H1 (cell line): ENCODE results near the gene GALNT9. TPM values are rescaled to one million over a fixed set of nuclear protein-coding genes. Genes with fewer than 3 reads are reported as not detected.

ENCODE experiments used
- CTCF ChIA-PET: fragments of 300-600 bp; sonication (Branson Sonifier 250); formaldehyde crosslinking; loops from one replicate; lab custom pipeline; 2021; ENCODE audit not compliant: partially characterized antibody; lab: Charles Lee
- POLR2A ChIA-PET: fragments of 300-600 bp; sonication (Branson Sonifier 250); formaldehyde crosslinking; loops from one replicate; lab custom pipeline; 2021; ENCODE audit warnings: inconsistent platforms; ENCODE audit not compliant: partially characterized antibody; lab: Charles Lee
- DNase-seq, 2 experiments: peaks; one replicate each; pipeline versions ENCODE4 v3.0.0 to v3.0.0-alpha.2; 2010 to 2022; ENCODE audit warnings: low spot score in 2 of 2, low read depth in 1 of 2, mixed read lengths in 1 of 2
- FAIRE-seq: peaks from 2 replicates; lab custom pipeline; 2011; peaks lifted over from hg19 to GRCh38; lab: Jason Lieb, UNC
- H2AFZ ChIP-seq: 2 replicates; pipeline ENCODE4 v1.8.1; 2012; ENCODE audit warnings: low read length, inconsistent platforms
- H2AK5ac ChIP-seq: 2 replicates; pipeline ENCODE4 v1.6.1; 2013; ENCODE audit warnings: low read depth, low read length
- H2BK120ac ChIP-seq: replicated peaks from 2 replicates; pipeline ENCODE3; 2013; ENCODE audit warnings: low read depth, low read length, inconsistent platforms
- H2BK12ac ChIP-seq: 2 replicates; pipeline ENCODE4 v1.6.1; 2013; ENCODE audit warnings: low read depth, low read length
- H2BK15ac ChIP-seq: 2 replicates; pipeline ENCODE4 v1.6.1; 2013; ENCODE audit warnings: low read length
- H2BK20ac ChIP-seq: 2 replicates; pipeline ENCODE4 v1.6.1; 2013; ENCODE audit warnings: low read length
- H2BK5ac ChIP-seq: 2 replicates; pipeline ENCODE4 v1.6.1; 2013; ENCODE audit warnings: low read depth, low read length
- H3K14ac ChIP-seq: 2 replicates; pipeline ENCODE4 v1.6.1; 2013; ENCODE audit warnings: inconsistent platforms; ENCODE audit not compliant: insufficient read length
- H3K18ac ChIP-seq: 2 replicates; pipeline ENCODE4 v1.6.1; 2013; ENCODE audit warnings: low read length; ENCODE audit errors: extremely low read depth
- H3K23ac ChIP-seq: 2 replicates; pipeline ENCODE4 v1.6.1; 2013; ENCODE audit warnings: inconsistent platforms; ENCODE audit not compliant: insufficient read length
- H3K23me2 ChIP-seq: 2 replicates; pipeline ENCODE4 v1.6.1; 2013; ENCODE audit warnings: low read depth, low read length
- H3K27ac ChIP-seq: 2 replicates; pipeline ENCODE4 v1.6.1; 2011; ENCODE audit warnings: low read depth, low read length, inconsistent platforms
- H3K27me3 ChIP-seq, 4 experiments: replicated peaks in 1 of 4; 1 replicate in 1 of 4; 2 replicates in 3 of 4; pipeline versions ENCODE4 v1.6.1 to v1.8.1; 2011 to 2013; ENCODE audit warnings: low read length in 3 of 4, mild to moderate bottlenecking in 3 of 4, inconsistent platforms in 2 of 4, mixed read lengths in 2 of 4, moderate library complexity in 1 of 4; ENCODE audit not compliant: control insufficient read depth in 3 of 4, insufficient read depth in 3 of 4; ENCODE audit errors: extremely low read depth in 1 of 4
- H3K36me3 ChIP-seq, 4 experiments: 2 replicates each; pipeline versions ENCODE4 v1.6.1 to v1.8.1; 2011 to 2013; ENCODE audit warnings: mild to moderate bottlenecking in 4 of 4, low read length in 3 of 4, moderate library complexity in 2 of 4, control low read depth in 1 of 4, inconsistent platforms in 1 of 4; ENCODE audit not compliant: insufficient read depth in 4 of 4, control insufficient read depth in 2 of 4
- H3K4ac ChIP-seq: replicated peaks from 2 replicates; pipeline ENCODE3; 2013; ENCODE audit warnings: low read length, low read depth, mixed read lengths, inconsistent platforms; ENCODE audit not compliant: insufficient read length
- H3K4me1 ChIP-seq, 4 experiments: replicated peaks in 1 of 4; 1 replicate in 1 of 4; 2 replicates in 3 of 4; pipeline versions ENCODE4 v1.6.1 to v1.8.1; 2011 to 2013; ENCODE audit warnings: low read length in 3 of 4, inconsistent platforms in 2 of 4, mixed read lengths in 1 of 4; ENCODE audit not compliant: insufficient read depth in 4 of 4, control insufficient read depth in 3 of 4
- H3K4me2 ChIP-seq, 2 experiments: 2 replicates each; pipeline versions ENCODE4 v1.6.1 to v1.8.1; 2011 to 2013; ENCODE audit warnings: low read depth in 2 of 2, low read length in 2 of 2, control low read depth in 1 of 2, inconsistent platforms in 1 of 2, mild to moderate bottlenecking in 1 of 2; ENCODE audit not compliant: insufficient read depth in 1 of 2
- H3K4me3 ChIP-seq, 4 experiments: fragments of 200-600, 300-600 bp in 1 of 4; sonication (generic), shearing (Covaris generic), sonication (Bioruptor Twin) in 1 of 4; 2 replicates each; pipeline versions ENCODE4 v1.5.1 to v1.8.1; 2011 to 2016; ENCODE audit warnings: low read length in 4 of 4, low read depth in 3 of 4, control low read depth in 2 of 4, inconsistent platforms in 2 of 4, mild to moderate bottlenecking in 2 of 4, mixed read lengths in 1 of 4, moderate library complexity in 1 of 4; ENCODE audit not compliant: insufficient read depth in 2 of 4; ENCODE audit errors: extremely low read depth in 1 of 4
- H3K56ac ChIP-seq: replicated peaks from 2 replicates; pipeline ENCODE3; 2013; ENCODE audit warnings: low read depth, mild to moderate bottlenecking, mixed read lengths, low read length, inconsistent platforms; ENCODE audit not compliant: insufficient read length
- H3K79me1 ChIP-seq: 2 replicates; pipeline ENCODE4 v1.6.1; 2013; ENCODE audit warnings: low read depth, low read length, control low read depth
- H3K79me2 ChIP-seq, 2 experiments: 2 replicates each; pipeline versions ENCODE4 v1.6.1 to v1.8.1; 2012 to 2013; ENCODE audit warnings: low read length in 2 of 2, mild to moderate bottlenecking in 2 of 2, inconsistent platforms in 1 of 2; ENCODE audit not compliant: insufficient read depth in 2 of 2, control insufficient read depth in 1 of 2
- H3K9ac ChIP-seq, 4 experiments: replicated peaks in 1 of 4; 1 replicate in 1 of 4; 2 replicates in 3 of 4; pipeline versions ENCODE4 v1.6.1 to v1.8.1; 2011 to 2013; ENCODE audit warnings: low read depth in 3 of 4, low read length in 3 of 4, control low read depth in 2 of 4, mild to moderate bottlenecking in 2 of 4, moderate library complexity in 2 of 4, inconsistent platforms in 1 of 4; ENCODE audit errors: extremely low read depth in 1 of 4
- H3K9me3 ChIP-seq, 2 experiments: 2 replicates each; pipeline versions ENCODE4 v1.6.1 to v1.8.1; 2012 to 2013; ENCODE audit warnings: mild to moderate bottlenecking in 2 of 2, moderate library complexity in 2 of 2, control low read depth in 1 of 2, inconsistent platforms in 1 of 2, low read depth in 1 of 2, low read length in 1 of 2, mixed read lengths in 1 of 2; ENCODE audit not compliant: insufficient read depth in 2 of 2
- H4K20me1 ChIP-seq, 2 experiments: replicated peaks in 1 of 2; 2 replicates each; pipeline versions ENCODE3 to v1.8.1; 2011 to 2013; ENCODE audit warnings: inconsistent platforms in 2 of 2, low read length in 2 of 2, mild to moderate bottlenecking in 1 of 2; ENCODE audit not compliant: insufficient read depth in 2 of 2, control insufficient read depth in 1 of 2
- H4K5ac ChIP-seq: 2 replicates; pipeline ENCODE4 v1.6.1; 2013; ENCODE audit warnings: low read length, low read depth, mixed read lengths, inconsistent platforms; ENCODE audit not compliant: insufficient read length
- H4K8ac ChIP-seq: 2 replicates; pipeline ENCODE4 v1.8.0; 2013; ENCODE audit warnings: mild to moderate bottlenecking, moderate library complexity, low read length, inconsistent platforms; ENCODE audit not compliant: insufficient read depth; ENCODE audit errors: extremely low read depth
- H4K91ac ChIP-seq: replicated peaks from 2 replicates; pipeline ENCODE3; 2013; ENCODE audit warnings: low read length, mixed read lengths, inconsistent platforms; ENCODE audit not compliant: insufficient read length
- CHD2 ChIP-seq: IDR thresholded peaks from 2 replicates; pipeline ENCODE4 v1.6.1; 2012; ENCODE audit warnings: low read length, improper control_type of control experiment
- FOSL1 ChIP-seq: IDR thresholded peaks from 2 replicates; pipeline ENCODE4 v1.6.1; 2011; ENCODE audit warnings: mild to moderate bottlenecking, low read depth, low read length, moderate library complexity; ENCODE audit not compliant: insufficient read depth
- KDM5A ChIP-seq: fragments of 200-600 bp; IDR thresholded peaks from 2 replicates; pipeline ENCODE4 v1.7.1; 2012; ENCODE audit warnings: mild to moderate bottlenecking, low read length, inconsistent platforms, mixed read lengths
- RNF2 ChIP-seq: fragments of 200-900, 300-1000 bp; sonication (generic); IDR thresholded peaks from 2 replicates; pipeline ENCODE4 v1.7.1; 2016; ENCODE audit warnings: borderline replicate concordance, low read depth, mild to moderate bottlenecking, antibody characterized with exemption, low read length; ENCODE audit not compliant: poor library complexity, severe bottlenecking; ENCODE audit errors: missing control alignments
- RXRA ChIP-seq: IDR thresholded peaks from 2 replicates; pipeline ENCODE4 v1.6.1; 2011; ENCODE audit warnings: low read depth, mild to moderate bottlenecking, low read length, moderate library complexity; ENCODE audit not compliant: insufficient read depth
- SIX5 ChIP-seq: IDR thresholded peaks from 2 replicates; pipeline ENCODE4 v1.6.1; 2011; ENCODE audit warnings: mild to moderate bottlenecking, low read depth, low read length
- TAF7 ChIP-seq: optimal IDR thresholded peaks from 2 replicates; pipeline ENCODE3; 2011; ENCODE audit warnings: low read depth, mild to moderate bottlenecking, inconsistent platforms, low read length, moderate library complexity, borderline replicate concordance
- WGBS, 2 experiments: shearing (Covaris generic) in 1 of 2; methylation state at CpG; one replicate each; pipeline versions ENCODE4 v1.1.6 to v1.1.7; 2013 to 2015; ENCODE audit warnings: low lambda C conversion rate in 2 of 2, mixed read lengths in 2 of 2, inconsistent platforms in 1 of 2, low coverage in 1 of 2, missing lambda C conversion rate in 1 of 2; ENCODE audit not compliant: insufficient replicate concordance in 2 of 2, insufficient coverage in 1 of 2, insufficient read length in 1 of 2; ENCODE audit errors: extremely low coverage in 1 of 2, missing lambda C conversion rate in 1 of 2; 5-methylcytosine and 5-hydroxymethylcytosine counted together
- polyA plus RNA-seq, 7 experiments: library from polyadenylated mRNA; depleted of rRNA in 3 of 7; stranded (reverse) in 5 of 7; unstranded in 2 of 7; fragments of >200 nt in 5 of 7; fragments of 200-250 nt in 2 of 7; gene quantifications; 1 replicate in 5 of 7; 2 replicates in 1 of 7; 4 replicates in 1 of 7; pipeline versions ENCODE4 v1.2.1 to v1.2.3, GENCODE V29; 2011 to 2013; ENCODE audit warnings: missing spikeins in 2 of 7, mixed read lengths in 2 of 7
- total RNA-seq: library from RNA; stranded (reverse); fragmentation: NEBNext Ultra II Directional; extraction: Animal tissue kit (Norgen Biotek cat#: 25700); gene quantifications from 2 replicates; pipeline ENCODE4 v1.2.1, GENCODE V29; 2021

GALNT9 gene
- total and polyA plus RNA-seq, 2 of the 8 experiments (the other 6 are each of a cell fraction or from before 2014, with no cell fraction given) = 2.0 to 3.6 TPM

DNA sequence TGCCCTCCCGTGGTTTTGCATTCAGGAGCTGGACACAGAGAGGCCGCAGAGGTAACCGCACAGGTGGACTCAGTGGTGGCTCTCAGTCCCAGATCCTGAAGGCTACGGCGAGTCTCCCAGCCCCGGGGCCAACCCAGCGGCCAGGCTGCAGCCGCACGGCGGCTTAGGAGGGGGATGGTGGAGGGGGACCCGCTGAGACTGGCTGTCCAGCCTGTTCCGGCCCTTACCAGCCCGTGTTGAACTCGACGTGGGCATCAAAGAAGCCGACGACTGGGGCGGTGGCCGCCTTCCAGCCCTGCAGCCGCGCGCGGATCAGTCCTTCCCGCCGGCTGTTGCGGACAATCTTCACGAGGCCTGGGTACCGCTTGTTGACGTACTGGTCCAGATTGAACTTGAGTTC lies 68.7 kb downstream of the GALNT9 start:
- Histone ChIP-seq H3K27me3 (peaks cover 0 to 9% (median 5%) of the 10 kb centered on the region in 4 experiments; a peak in 4 of 7 replicates), H3K23me2 (no peaks in the 10 kb centered on the region), H3K79me1 (no peaks in the 10 kb centered on the region), H3K56ac (no peak overlapping the region), H2BK120ac (no peak overlapping the region), H4K20me1 (peaks cover 0 to 1% of the 10 kb centered on the region in 2 experiments), H3K18ac (no peak overlapping the region), H3K14ac (no peak overlapping the region), H3K4me2 (no peak overlapping the region), H3K4ac (no peak overlapping the region), H2BK15ac (no peak overlapping the region), H3K9ac (no peak overlapping the region), H3K36me3 (no peaks in the 10 kb centered on the region), H2BK12ac (no peak overlapping the region), H4K91ac (no peak overlapping the region), H3K27ac (no peak overlapping the region), H3K79me2 (no peaks in the 10 kb centered on the region), H3K4me1 (peaks cover 0 to under 1% (median under 1%) of the 10 kb centered on the region in 4 experiments; a peak in 4 of 7 replicates), H3K4me3 (no peak overlapping the region), H4K8ac (no peak overlapping the region), H2AK5ac (no peak overlapping the region), H3K9me3 (no peaks in the 10 kb centered on the region), H2BK5ac (no peak overlapping the region), H3K23ac (no peak overlapping the region), H2AFZ (no peak overlapping the region), H2BK20ac (no peak overlapping the region), H4K5ac (no peak overlapping the region)
- ChIA-PET CTCF (interaction anchor here (0.6 to 2.0 kb wide), 4 partner anchors 15 to 1243 kb away, joined by 3 to 9 read pairs (median 3); no protein-coding TSS in a partner anchor), POLR2A (no interaction called here)
- TF ChIP-seq RXRA = no peak
- no peak for TF ChIP-seq TAF7
- no peak for TF ChIP-seq RNF2
- TF ChIP-seq FOSL1 = no peak
- TF ChIP-seq KDM5A = no peak
- no peak for TF ChIP-seq CHD2
- no peak for TF ChIP-seq SIX5
- FAIRE-seq = no peak
- 87% methylated on average over 14 of the region's 29 CpGs; no CpG with 5 or more reads in 1 of the 2 experiments for WGBS, 2 experiments
- no peak for DNase-seq
